ENCODE data around the gene RHBDF1. TPM values are rescaled to one million over a fixed set of nuclear protein-coding genes. Genes with fewer than 3 reads are reported as not detected.

Gene RHBDF1
- total and polyA plus RNA-seq, 12 donors = 2.3 to 55.7 (median 7.6) TPM

GRCh38 chr16:65745-66144 is 6.7 kb downstream of the RHBDF1 start:
- intact Hi-C loops (cut with DNase I) = loop anchor here in 1 of 2 donors (2.0 kb wide), 1 partner anchor 31 kb away; no protein-coding TSS in a partner anchor
- no peaks in the 10 kb centered on the region for H3K9me3 ChIP-seq (replicated peaks in 1 of 3)
- no peak overlapping the region for H3K4me3 ChIP-seq
- 0 to 25% (median 19%) methylated on average over 2 to 17 of the region's 17 CpGs for WGBS, 4 donors
- no peaks in the 10 kb centered on the region for H3K27me3 ChIP-seq
- TF ChIP-seq CTCF (IDR thresholded peaks at IDR 0.05) (peak; percentile 79 to 99 (median 98)), POLR2A (IDR thresholded peaks at IDR 0.05) (no peak)
- no peaks in the 10 kb centered on the region for H3K4me1 ChIP-seq (replicated peaks in 1 of 2)
- peaks cover 0 to 5% of the 10 kb centered on the region in 2 donors for H3K36me3 ChIP-seq (replicated peaks in 1 of 2)
- no peak overlapping the region for H3K27ac ChIP-seq
- DNase-seq = peak; percentile 80 to 93 (median 90)

- DNase-seq = no peak
- no peaks in the 10 kb centered on the region for H3K4me1 ChIP-seq (replicated peaks in 1 of 2)
Observed at GRCh38 chr16:64914-65255, 7.5 kb downstream of the RHBDF1 start.

GRCh38 chr16:63998-64913 is 8.2 kb downstream of the RHBDF1 start:
- H3K27me3 ChIP-seq = no peaks in the 10 kb centered on the region
- no peak for DNase-seq
- intact Hi-C loops (cut with DNase I) = no loop called here
- H3K4me1 ChIP-seq (replicated peaks in 1 of 2) = no peaks in the 10 kb centered on the region
- 91 to 94% (median 92%) methylated on average over 12 to 25 of the region's 25 CpGs for WGBS, 4 donors
- no peak for TF ChIP-seq POLR2A (IDR thresholded peaks at IDR 0.05)
- TF ChIP-seq CTCF (IDR thresholded peaks at IDR 0.05) = no peak
- peaks cover 0 to 10% of the 10 kb centered on the region in 2 donors for H3K36me3 ChIP-seq (replicated peaks in 1 of 2)
- H3K4me3 ChIP-seq = no peak overlapping the region
- no peaks in the 10 kb centered on the region for H3K9me3 ChIP-seq (replicated peaks in 1 of 3)
- H3K27ac ChIP-seq = no peak overlapping the region

More at GRCh38 chr16:64914-65255, 7.5 kb downstream of the RHBDF1 start:
- Histone ChIP-seq H3K27ac (no peak overlapping the region), H3K27me3 (no peaks in the 10 kb centered on the region), H3K36me3 (replicated peaks in 1 of 2) (peaks cover 0 to 5% of the 10 kb centered on the region in 2 donors), H3K9me3 (replicated peaks in 1 of 3) (no peaks in the 10 kb centered on the region), H3K4me3 (no peak overlapping the region)
- WGBS, 4 donors = 0 to 77% (median 72%) methylated on average over 1 to 9 of the region's 9 CpGs
- TF ChIP-seq CTCF (IDR thresholded peaks at IDR 0.05) (no peak), POLR2A (IDR thresholded peaks at IDR 0.05) (no peak)
- intact Hi-C loops (cut with DNase I) = no loop called here

GRCh38 chr16:63466-63865 is 9.0 kb downstream of the RHBDF1 start:
- TF ChIP-seq CTCF (IDR thresholded peaks at IDR 0.05) (no peak), POLR2A (IDR thresholded peaks at IDR 0.05) (no peak)
- no peaks in the 10 kb centered on the region for H3K9me3 ChIP-seq (replicated peaks in 1 of 3)
- H3K27me3 ChIP-seq = no peaks in the 10 kb centered on the region
- 91 to 93% (median 92%) methylated on average over 14 to 16 of the region's 16 CpGs; no CpG with 5 or more reads in 1 of the 4 donors for WGBS, 4 donors
- intact Hi-C loops (cut with DNase I) = no loop called here
- no peaks in the 10 kb centered on the region for H3K4me1 ChIP-seq (replicated peaks in 1 of 2)
- no peak overlapping the region for H3K4me3 ChIP-seq
- peaks cover 0 to 11% of the 10 kb centered on the region in 2 donors for H3K36me3 ChIP-seq (replicated peaks in 1 of 2)
- DNase-seq = no peak
- H3K27ac ChIP-seq = no peak overlapping the region
